GM23338 (cell line): ENCODE results near the gene FERMT3. TPM values are rescaled to one million over a fixed set of nuclear protein-coding genes. Genes with fewer than 3 reads are reported as not detected.

Source experiments
- ATAC-seq: fragments of 200-7000 bp; cut with Tn5 transposase; 3 replicates; pipeline ENCODE4 v1.9.1; 2020
- DNase-seq: peaks from one replicate; pipeline ENCODE4 v3.0.0-alpha.2; 2015; ENCODE audit warnings: low spot score
- H2AFZ ChIP-seq: fragments of 200-600 bp; sonication (generic); 2 replicates; pipeline ENCODE4 v1.8.0; 2016; ENCODE audit warnings: antibody characterized with exemption, mild to moderate bottlenecking, moderate library complexity
- H3F3A ChIP-seq: fragments of 200-600 bp; sonication (generic); replicated peaks from 2 replicates; pipeline ENCODE4 v1.8.0; 2017; ENCODE audit warnings: antibody characterized with exemption, mixed run types, low read depth
- H3K27ac ChIP-seq: fragments of 200-600 bp; sonication (generic); 2 replicates; pipeline ENCODE4 v1.6.1; 2016; ENCODE audit warnings: low read depth
- H3K27me3 ChIP-seq: fragments of 200-600 bp; sonication (generic); 2 replicates; pipeline ENCODE4 v1.8.0; 2016; ENCODE audit warnings: mild to moderate bottlenecking, mixed run types, moderate library complexity; ENCODE audit not compliant: insufficient read depth
- H3K36me3 ChIP-seq: fragments of 200-600 bp; sonication (generic); 2 replicates; pipeline ENCODE4 v1.8.0; 2016; ENCODE audit warnings: mild to moderate bottlenecking; ENCODE audit not compliant: insufficient read depth
- H3K4me1 ChIP-seq: fragments of 200-600 bp; sonication (generic); 2 replicates; pipeline ENCODE4 v1.8.0; 2016; ENCODE audit warnings: mild to moderate bottlenecking, moderate library complexity; ENCODE audit not compliant: insufficient read depth
- H3K4me2 ChIP-seq: fragments of 200-600 bp; sonication (generic); 2 replicates; pipeline ENCODE4 v1.7.1; 2017; ENCODE audit warnings: mixed run types
- H3K4me3 ChIP-seq: fragments of 200-600 bp; sonication (generic); 2 replicates; pipeline ENCODE4 v1.6.1; 2016; ENCODE audit warnings: mixed run types
- H3K79me2 ChIP-seq: fragments of 200-600 bp; sonication (generic); replicated peaks from 2 replicates; pipeline ENCODE4 v1.8.0; 2017; ENCODE audit warnings: mild to moderate bottlenecking; ENCODE audit not compliant: insufficient read depth
- H3K9me2 ChIP-seq: fragments of 200-600 bp; sonication (generic); 2 replicates; pipeline ENCODE4 v1.8.0; 2017; ENCODE audit not compliant: insufficient read depth
- H4K20me1 ChIP-seq: fragments of 200-600 bp; sonication (generic); replicated peaks from 2 replicates; pipeline ENCODE4 v1.8.0; 2017; ENCODE audit warnings: mild to moderate bottlenecking; ENCODE audit not compliant: insufficient read depth
- H3K27ac Mint-ChIP-seq: 2 replicates; pipeline ENCODE4 v1.8.0; 2020; ENCODE audit warnings: inconsistent platforms, mild to moderate bottlenecking, moderate library complexity, mixed read lengths
- H3K27me3 Mint-ChIP-seq: 3 replicates; pipeline ENCODE4 v1.8.0; 2022; ENCODE audit warnings: low read depth, mild to moderate bottlenecking, moderate library complexity, mixed read lengths, inconsistent platforms; ENCODE audit not compliant: insufficient read depth, poor library complexity
- H3K36me3 Mint-ChIP-seq: 3 replicates; pipeline ENCODE4 v1.8.0; 2021; ENCODE audit warnings: low read depth, mild to moderate bottlenecking, inconsistent platforms, moderate library complexity, mixed read lengths
- H3K4me1 Mint-ChIP-seq: 3 replicates; pipeline ENCODE4 v1.8.0; 2020; ENCODE audit warnings: mild to moderate bottlenecking, inconsistent platforms, mixed read lengths
- H3K4me3 Mint-ChIP-seq: 3 replicates; pipeline ENCODE4 v1.8.0; 2021; ENCODE audit warnings: moderate library complexity, mild to moderate bottlenecking, inconsistent platforms, mixed read lengths
- H3K9me3 Mint-ChIP-seq: 3 replicates; pipeline ENCODE4 v1.8.0; 2020; ENCODE audit warnings: moderate library complexity, mild to moderate bottlenecking, inconsistent platforms, mixed read lengths
- CREB1 ChIP-seq: fragments of 250-450 bp; sonication (Bioruptor Pico); IDR thresholded peaks from 2 replicates; pipeline ENCODE4 v1.5.0; 2020; ENCODE audit warnings: low read depth, mild to moderate bottlenecking, moderate library complexity
- EZH2 ChIP-seq: fragments of 200-600 bp; sonication (generic); IDR thresholded peaks from one replicate; pipeline ENCODE4 v1.8.0; 2017; ENCODE audit warnings: antibody characterized with exemption, mild to moderate bottlenecking, low read depth; ENCODE audit not compliant: unreplicated experiment
- EZH2phosphoT487 ChIP-seq: fragments of 200-600 bp; sonication (generic); IDR thresholded peaks from one replicate; pipeline ENCODE4 v1.8.1; 2018; ENCODE audit warnings: antibody characterized with exemption; ENCODE audit not compliant: unreplicated experiment
- JUNB ChIP-seq: IDR thresholded peaks from one replicate; pipeline ENCODE4 v1.6.1; 2016; ENCODE audit warnings: antibody characterized with exemption; ENCODE audit not compliant: unreplicated experiment
- NANOG ChIP-seq: IDR thresholded peaks from 2 replicates; pipeline ENCODE4 v1.6.1; 2016; ENCODE audit warnings: antibody characterized with exemption, borderline replicate concordance
- POLR2AphosphoS5 ChIP-seq: IDR thresholded peaks from 2 replicates; pipeline ENCODE4 v1.6.1; 2016; ENCODE audit warnings: antibody characterized with exemption, low read depth
- STAT1 ChIP-seq: IDR thresholded peaks from one replicate; pipeline ENCODE4 v1.6.1; 2016; ENCODE audit warnings: antibody characterized with exemption; ENCODE audit not compliant: unreplicated experiment
- ZNF114 ChIP-seq: fragments of 250-450 bp; sonication (Bioruptor Pico); IDR thresholded peaks from 2 replicates; pipeline ENCODE4 v1.5.0; 2020; ENCODE audit warnings: mild to moderate bottlenecking, moderate library complexity
- ZNF331 ChIP-seq: fragments of 250-450 bp; sonication (Bioruptor Pico); IDR thresholded peaks from 2 replicates; pipeline ENCODE4 v1.5.0; 2020; ENCODE audit warnings: low read depth, mild to moderate bottlenecking, moderate library complexity
- polyA plus RNA-seq: library from polyadenylated mRNA; unstranded; fragments of >200 nt; fragmentation: Nextera tagmentation; extraction: Ambion mirVana; gene quantifications from 2 replicates; pipeline ENCODE4 v1.2.1, GENCODE V29; 2016
- total RNA-seq: library from RNA; depleted of rRNA; stranded (reverse); fragments of >200 nt; shearing (Covaris generic); gene quantifications from 2 replicates; pipeline ENCODE4 v1.2.3, GENCODE V29; 2014
- TF ChIP-seq, protein P1 (sequence below): fragments of 250-450 bp; sonication (Bioruptor Pico); IDR thresholded peaks from 2 replicates; pipeline ENCODE4 v1.5.0; 2020; ENCODE audit warnings: mild to moderate bottlenecking, moderate library complexity
- TF ChIP-seq, protein P2 (sequence below), 2 experiments: fragments of 200-600 bp in 1 of 2; sonication (generic) in 1 of 2; conservative IDR thresholded peaks; 2 replicates each; pipeline versions ENCODE4 v1.5.1 to v1.6.1; 2016 to 2017; ENCODE audit warnings: antibody characterized with exemption in 2 of 2, low read depth in 2 of 2, mild to moderate bottlenecking in 2 of 2, moderate library complexity in 1 of 2
- TF ChIP-seq, protein P3 (sequence below): IDR thresholded peaks from 2 replicates; pipeline ENCODE4 v1.6.1; 2016; ENCODE audit warnings: antibody characterized with exemption
- TF ChIP-seq, protein P4 (sequence below): IDR thresholded peaks from one replicate; pipeline ENCODE4 v1.6.1; 2018; ENCODE audit warnings: antibody characterized with exemption; ENCODE audit not compliant: unreplicated experiment

FERMT3 gene
- total and polyA plus RNA-seq, 2 experiments from 2014 or later = 1.5 to 1.6 TPM

DNA sequence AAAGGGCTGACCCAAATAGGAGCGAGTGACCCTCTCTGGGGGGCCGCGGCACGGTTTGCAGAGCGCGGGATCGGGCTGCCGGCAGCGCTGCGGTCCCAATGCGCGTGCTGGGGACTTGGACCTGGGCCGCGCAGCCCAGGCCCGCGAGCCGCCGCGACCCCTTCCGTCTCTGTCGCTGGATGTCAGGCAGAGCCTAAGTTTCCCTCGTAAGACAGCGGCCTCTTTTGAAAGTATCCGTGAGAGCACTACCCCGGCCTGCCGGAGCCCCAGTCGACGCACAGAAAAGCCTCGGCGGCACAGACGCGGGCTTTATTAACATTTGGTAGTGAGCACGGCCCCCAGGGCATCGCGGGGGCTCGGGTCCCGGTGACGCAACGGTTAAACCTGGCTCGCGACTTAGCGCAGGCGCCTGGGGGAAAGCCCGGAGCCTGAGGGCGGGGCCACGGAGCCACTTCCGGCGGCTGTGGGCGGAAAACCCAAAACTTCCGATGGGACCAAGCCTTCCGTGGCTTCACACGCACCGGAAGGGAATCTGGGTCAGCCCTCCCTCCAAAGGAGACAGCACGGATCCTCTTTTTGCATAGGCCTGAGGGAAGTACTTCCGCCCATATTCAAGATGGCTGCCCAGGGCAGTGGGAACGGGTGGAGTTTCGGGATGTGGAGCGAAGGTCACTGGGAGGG is 63.2 kb downstream of the FERMT3 start:
- Histone ChIP-seq H3K4me3 (peak overlapping the region; percentile 80), H3K4me1 (peaks cover 11% of the 10 kb centered on the region; the same call in 1 of the 2 replicates), H3K4me2 (peak overlapping the region; percentile 97), H3K36me3 (no peaks in the 10 kb centered on the region), H3K27me3 (no peaks in the 10 kb centered on the region), H3K27ac (peak overlapping the region; percentile 95), H3K9me2 (no peaks in the 10 kb centered on the region), H2AFZ (no peak overlapping the region), H3F3A (peaks cover 29% of the 10 kb centered on the region), H3K79me2 (no peaks in the 10 kb centered on the region), H4K20me1 (no peaks in the 10 kb centered on the region)
- ATAC-seq (peak; percentile 81), DNase-seq (peak; percentile 100)
- H3K4me1 Mint-ChIP-seq = peaks cover 24% of the 10 kb centered on the region
- H3K27me3 Mint-ChIP-seq = peaks cover 23% of the 10 kb centered on the region
- peak overlapping the region; percentile 99 for H3K27ac Mint-ChIP-seq
- peaks cover 3% of the 10 kb centered on the region; the same call in 2 of the 3 replicates for H3K9me3 Mint-ChIP-seq
- peaks cover 26% of the 10 kb centered on the region for H3K36me3 Mint-ChIP-seq
- peak overlapping the region; percentile 94 for H3K4me3 Mint-ChIP-seq
- TF ChIP-seq ZNF114 (CRISPR knock-in tag) (no peak), EZH2 (no peak), ZNF331 (no peak), CREB1 (CRISPR knock-in tag) (peak; percentile 60; the same call in 1 of the 2 replicates), STAT1 (no peak), NANOG (no peak), POLR2AphosphoS5 (peak; percentile 81), JUNB (no peak), EZH2phosphoT487 (no peak)
- TF ChIP-seq, protein P1, sequence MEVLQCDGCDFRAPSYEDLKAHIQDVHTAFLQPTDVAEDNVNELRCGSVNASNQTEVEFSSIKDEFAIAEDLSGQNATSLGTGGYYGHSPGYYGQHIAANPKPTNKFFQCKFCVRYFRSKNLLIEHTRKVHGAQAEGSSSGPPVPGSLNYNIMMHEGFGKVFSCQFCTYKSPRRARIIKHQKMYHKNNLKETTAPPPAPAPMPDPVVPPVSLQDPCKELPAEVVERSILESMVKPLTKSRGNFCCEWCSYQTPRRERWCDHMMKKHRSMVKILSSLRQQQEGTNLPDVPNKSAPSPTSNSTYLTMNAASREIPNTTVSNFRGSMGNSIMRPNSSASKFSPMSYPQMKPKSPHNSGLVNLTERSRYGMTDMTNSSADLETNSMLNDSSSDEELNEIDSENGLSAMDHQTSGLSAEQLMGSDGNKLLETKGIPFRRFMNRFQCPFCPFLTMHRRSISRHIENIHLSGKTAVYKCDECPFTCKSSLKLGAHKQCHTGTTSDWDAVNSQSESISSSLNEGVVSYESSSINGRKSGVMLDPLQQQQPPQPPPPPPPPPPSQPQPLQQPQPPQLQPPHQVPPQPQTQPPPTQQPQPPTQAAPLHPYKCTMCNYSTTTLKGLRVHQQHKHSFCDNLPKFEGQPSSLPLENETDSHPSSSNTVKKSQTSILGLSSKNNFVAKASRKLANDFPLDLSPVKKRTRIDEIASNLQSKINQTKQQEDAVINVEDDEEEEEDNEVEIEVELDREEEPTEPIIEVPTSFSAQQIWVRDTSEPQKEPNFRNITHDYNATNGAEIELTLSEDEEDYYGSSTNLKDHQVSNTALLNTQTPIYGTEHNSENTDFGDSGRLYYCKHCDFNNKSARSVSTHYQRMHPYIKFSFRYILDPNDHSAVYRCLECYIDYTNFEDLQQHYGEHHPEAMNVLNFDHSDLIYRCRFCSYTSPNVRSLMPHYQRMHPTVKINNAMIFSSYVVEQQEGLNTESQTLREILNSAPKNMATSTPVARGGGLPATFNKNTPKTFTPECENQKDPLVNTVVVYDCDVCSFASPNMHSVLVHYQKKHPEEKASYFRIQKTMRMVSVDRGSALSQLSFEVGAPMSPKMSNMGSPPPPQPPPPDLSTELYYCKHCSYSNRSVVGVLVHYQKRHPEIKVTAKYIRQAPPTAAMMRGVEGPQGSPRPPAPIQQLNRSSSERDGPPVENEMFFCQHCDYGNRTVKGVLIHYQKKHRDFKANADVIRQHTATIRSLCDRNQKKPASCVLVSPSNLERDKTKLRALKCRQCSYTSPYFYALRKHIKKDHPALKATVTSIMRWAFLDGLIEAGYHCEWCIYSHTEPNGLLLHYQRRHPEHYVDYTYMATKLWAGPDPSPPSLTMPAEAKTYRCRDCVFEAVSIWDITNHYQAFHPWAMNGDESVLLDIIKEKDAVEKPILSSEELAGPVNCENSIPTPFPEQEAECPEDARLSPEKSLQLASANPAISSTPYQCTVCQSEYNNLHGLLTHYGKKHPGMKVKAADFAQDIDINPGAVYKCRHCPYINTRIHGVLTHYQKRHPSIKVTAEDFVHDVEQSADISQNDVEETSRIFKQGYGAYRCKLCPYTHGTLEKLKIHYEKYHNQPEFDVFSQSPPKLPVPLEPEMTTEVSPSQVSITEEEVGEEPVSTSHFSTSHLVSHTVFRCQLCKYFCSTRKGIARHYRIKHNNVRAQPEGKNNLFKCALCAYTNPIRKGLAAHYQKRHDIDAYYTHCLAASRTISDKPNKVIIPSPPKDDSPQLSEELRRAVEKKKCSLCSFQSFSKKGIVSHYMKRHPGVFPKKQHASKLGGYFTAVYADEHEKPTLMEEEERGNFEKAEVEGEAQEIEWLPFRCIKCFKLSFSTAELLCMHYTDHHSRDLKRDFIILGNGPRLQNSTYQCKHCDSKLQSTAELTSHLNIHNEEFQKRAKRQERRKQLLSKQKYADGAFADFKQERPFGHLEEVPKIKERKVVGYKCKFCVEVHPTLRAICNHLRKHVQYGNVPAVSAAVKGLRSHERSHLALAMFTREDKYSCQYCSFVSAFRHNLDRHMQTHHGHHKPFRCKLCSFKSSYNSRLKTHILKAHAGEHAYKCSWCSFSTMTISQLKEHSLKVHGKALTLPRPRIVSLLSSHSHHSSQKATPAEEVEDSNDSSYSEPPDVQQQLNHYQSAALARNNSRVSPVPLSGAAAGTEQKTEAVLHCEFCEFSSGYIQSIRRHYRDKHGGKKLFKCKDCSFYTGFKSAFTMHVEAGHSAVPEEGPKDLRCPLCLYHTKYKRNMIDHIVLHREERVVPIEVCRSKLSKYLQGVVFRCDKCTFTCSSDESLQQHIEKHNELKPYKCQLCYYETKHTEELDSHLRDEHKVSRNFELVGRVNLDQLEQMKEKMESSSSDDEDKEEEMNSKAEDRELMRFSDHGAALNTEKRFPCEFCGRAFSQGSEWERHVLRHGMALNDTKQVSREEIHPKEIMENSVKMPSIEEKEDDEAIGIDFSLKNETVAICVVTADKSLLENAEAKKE (CRISPR knock-in tag) = no peak
- TF ChIP-seq, protein P2, sequence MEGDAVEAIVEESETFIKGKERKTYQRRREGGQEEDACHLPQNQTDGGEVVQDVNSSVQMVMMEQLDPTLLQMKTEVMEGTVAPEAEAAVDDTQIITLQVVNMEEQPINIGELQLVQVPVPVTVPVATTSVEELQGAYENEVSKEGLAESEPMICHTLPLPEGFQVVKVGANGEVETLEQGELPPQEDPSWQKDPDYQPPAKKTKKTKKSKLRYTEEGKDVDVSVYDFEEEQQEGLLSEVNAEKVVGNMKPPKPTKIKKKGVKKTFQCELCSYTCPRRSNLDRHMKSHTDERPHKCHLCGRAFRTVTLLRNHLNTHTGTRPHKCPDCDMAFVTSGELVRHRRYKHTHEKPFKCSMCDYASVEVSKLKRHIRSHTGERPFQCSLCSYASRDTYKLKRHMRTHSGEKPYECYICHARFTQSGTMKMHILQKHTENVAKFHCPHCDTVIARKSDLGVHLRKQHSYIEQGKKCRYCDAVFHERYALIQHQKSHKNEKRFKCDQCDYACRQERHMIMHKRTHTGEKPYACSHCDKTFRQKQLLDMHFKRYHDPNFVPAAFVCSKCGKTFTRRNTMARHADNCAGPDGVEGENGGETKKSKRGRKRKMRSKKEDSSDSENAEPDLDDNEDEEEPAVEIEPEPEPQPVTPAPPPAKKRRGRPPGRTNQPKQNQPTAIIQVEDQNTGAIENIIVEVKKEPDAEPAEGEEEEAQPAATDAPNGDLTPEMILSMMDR (conservative IDR thresholded peaks at IDR 0.05; ENCODE audit: low read depth in 2 of 2) = peak in 1 of 2 experiments; percentile 3; a peak in 1 of 4 replicates
- TF ChIP-seq, protein P3, sequence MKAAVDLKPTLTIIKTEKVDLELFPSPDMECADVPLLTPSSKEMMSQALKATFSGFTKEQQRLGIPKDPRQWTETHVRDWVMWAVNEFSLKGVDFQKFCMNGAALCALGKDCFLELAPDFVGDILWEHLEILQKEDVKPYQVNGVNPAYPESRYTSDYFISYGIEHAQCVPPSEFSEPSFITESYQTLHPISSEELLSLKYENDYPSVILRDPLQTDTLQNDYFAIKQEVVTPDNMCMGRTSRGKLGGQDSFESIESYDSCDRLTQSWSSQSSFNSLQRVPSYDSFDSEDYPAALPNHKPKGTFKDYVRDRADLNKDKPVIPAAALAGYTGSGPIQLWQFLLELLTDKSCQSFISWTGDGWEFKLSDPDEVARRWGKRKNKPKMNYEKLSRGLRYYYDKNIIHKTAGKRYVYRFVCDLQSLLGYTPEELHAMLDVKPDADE = peak; percentile 99
- TF ChIP-seq, protein P4, sequence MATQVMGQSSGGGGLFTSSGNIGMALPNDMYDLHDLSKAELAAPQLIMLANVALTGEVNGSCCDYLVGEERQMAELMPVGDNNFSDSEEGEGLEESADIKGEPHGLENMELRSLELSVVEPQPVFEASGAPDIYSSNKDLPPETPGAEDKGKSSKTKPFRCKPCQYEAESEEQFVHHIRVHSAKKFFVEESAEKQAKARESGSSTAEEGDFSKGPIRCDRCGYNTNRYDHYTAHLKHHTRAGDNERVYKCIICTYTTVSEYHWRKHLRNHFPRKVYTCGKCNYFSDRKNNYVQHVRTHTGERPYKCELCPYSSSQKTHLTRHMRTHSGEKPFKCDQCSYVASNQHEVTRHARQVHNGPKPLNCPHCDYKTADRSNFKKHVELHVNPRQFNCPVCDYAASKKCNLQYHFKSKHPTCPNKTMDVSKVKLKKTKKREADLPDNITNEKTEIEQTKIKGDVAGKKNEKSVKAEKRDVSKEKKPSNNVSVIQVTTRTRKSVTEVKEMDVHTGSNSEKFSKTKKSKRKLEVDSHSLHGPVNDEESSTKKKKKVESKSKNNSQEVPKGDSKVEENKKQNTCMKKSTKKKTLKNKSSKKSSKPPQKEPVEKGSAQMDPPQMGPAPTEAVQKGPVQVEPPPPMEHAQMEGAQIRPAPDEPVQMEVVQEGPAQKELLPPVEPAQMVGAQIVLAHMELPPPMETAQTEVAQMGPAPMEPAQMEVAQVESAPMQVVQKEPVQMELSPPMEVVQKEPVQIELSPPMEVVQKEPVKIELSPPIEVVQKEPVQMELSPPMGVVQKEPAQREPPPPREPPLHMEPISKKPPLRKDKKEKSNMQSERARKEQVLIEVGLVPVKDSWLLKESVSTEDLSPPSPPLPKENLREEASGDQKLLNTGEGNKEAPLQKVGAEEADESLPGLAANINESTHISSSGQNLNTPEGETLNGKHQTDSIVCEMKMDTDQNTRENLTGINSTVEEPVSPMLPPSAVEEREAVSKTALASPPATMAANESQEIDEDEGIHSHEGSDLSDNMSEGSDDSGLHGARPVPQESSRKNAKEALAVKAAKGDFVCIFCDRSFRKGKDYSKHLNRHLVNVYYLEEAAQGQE = no peak
